Activated naive CD8-positive, alpha-beta T cell treated with anti-CD3 and anti-CD28 coated beads, Interleukin-2, amount 50 U/mL, for 24 hours (primary cell): Measurements from ENCODE around the gene PALM2AKAP2.

Source experiments
- ATAC-seq: fragments of 150-1000 bp; cut with Tn5 transposase; one replicate; pipeline ENCODE4 v1.10.0; 2021
- DNase-seq: peaks from one replicate; pipeline ENCODE4 v3.0.0; 2021
- H3K27ac Mint-ChIP-seq: one replicate; pipeline ENCODE4 v1.8.0; 2021; ENCODE audit warnings: mild to moderate bottlenecking, mixed read lengths
- H3K27me3 Mint-ChIP-seq: one replicate; pipeline ENCODE4 v1.8.0; 2021; ENCODE audit warnings: mixed read lengths
- H3K36me3 Mint-ChIP-seq: one replicate; pipeline ENCODE4 v1.8.0; 2021; ENCODE audit warnings: low read depth, mixed read lengths
- H3K4me1 Mint-ChIP-seq: one replicate; pipeline ENCODE4 v1.8.0; 2021; ENCODE audit warnings: mixed read lengths
- H3K4me3 Mint-ChIP-seq: one replicate; pipeline ENCODE4 v1.8.0; 2021; ENCODE audit warnings: mild to moderate bottlenecking, moderate library complexity, mixed read lengths
- H3K9me3 Mint-ChIP-seq: one replicate; pipeline ENCODE4 v1.8.0; 2021; ENCODE audit warnings: mixed read lengths

PALM2AKAP2 gene

GRCh38 chr9:109779711-109780452, at the start of gene PALM2AKAP2:
PALM2AKAP2 (plus strand) TSS chr9:109780198; CDS start chr9:109780489, 291 bp downstream.
- Mint-ChIP-seq H3K27ac (no peak within 1 kb of the TSS), H3K27me3 (peaks cover 28% of the 10 kb centered on the region)

GRCh38 chr9:109730228-109730627, 49.8 kb upstream of the PALM2AKAP2 start:
- Mint-ChIP-seq H3K9me3 (no peaks in the 10 kb centered on the region), H3K4me3 (no peak overlapping the region), H3K36me3 (no peaks in the 10 kb centered on the region), H3K27me3 (no peaks in the 10 kb centered on the region), H3K27ac (no peak overlapping the region), H3K4me1 (no peaks in the 10 kb centered on the region)
- DNase-seq (no peak), ATAC-seq (no peak)

More at GRCh38 chr9:109779711-109780452, at the start of gene PALM2AKAP2:
- ATAC-seq, result no peak
- Mint-ChIP-seq H3K4me3 (no peak within 1 kb of the TSS), H3K36me3 (no peaks in the 10 kb centered on the region), H3K4me1 (no peaks in the 10 kb centered on the region), H3K9me3 (no peaks in the 10 kb centered on the region)
- no peak for DNase-seq

- H3K27me3 Mint-ChIP-seq, result no peaks in the 10 kb centered on the region
- H3K4me3 Mint-ChIP-seq, result no peak overlapping the region
- no peak for ATAC-seq
- H3K4me1 Mint-ChIP-seq, result no peaks in the 10 kb centered on the region
- no peaks in the 10 kb centered on the region for H3K9me3 Mint-ChIP-seq
- no peak for DNase-seq
- H3K27ac Mint-ChIP-seq, result no peak overlapping the region
- no peaks in the 10 kb centered on the region for H3K36me3 Mint-ChIP-seq
Measured at GRCh38 chr9:109733690-109734089, 46.3 kb upstream of the PALM2AKAP2 start.

GRCh38 chr9:109734814-109735213, 45.2 kb upstream of the PALM2AKAP2 start:
- H3K4me1 Mint-ChIP-seq, result no peaks in the 10 kb centered on the region
- no peak for DNase-seq
- H3K27me3 Mint-ChIP-seq, result no peaks in the 10 kb centered on the region
- H3K36me3 Mint-ChIP-seq, result no peaks in the 10 kb centered on the region
- H3K4me3 Mint-ChIP-seq, result no peak overlapping the region
- no peaks in the 10 kb centered on the region for H3K9me3 Mint-ChIP-seq
- ATAC-seq, result no peak
- H3K27ac Mint-ChIP-seq, result no peak overlapping the region

GRCh38 chr9:109735801-109736200, 44.2 kb upstream of the PALM2AKAP2 start:
- no peaks in the 10 kb centered on the region for H3K9me3 Mint-ChIP-seq
- no peaks in the 10 kb centered on the region for H3K4me1 Mint-ChIP-seq
- no peak overlapping the region for H3K4me3 Mint-ChIP-seq
- H3K27me3 Mint-ChIP-seq, result no peaks in the 10 kb centered on the region
- ATAC-seq (no peak), DNase-seq (no peak)
- H3K27ac Mint-ChIP-seq, result no peak overlapping the region
- H3K36me3 Mint-ChIP-seq, result no peaks in the 10 kb centered on the region

- ATAC-seq (no peak), DNase-seq (no peak)
- Mint-ChIP-seq H3K36me3 (no peaks in the 10 kb centered on the region), H3K4me3 (no peak overlapping the region), H3K9me3 (no peaks in the 10 kb centered on the region), H3K27me3 (peaks cover 3% of the 10 kb centered on the region), H3K4me1 (no peaks in the 10 kb centered on the region), H3K27ac (no peak overlapping the region)
Measured at GRCh38 chr9:109737295-109737694, 42.7 kb upstream of the PALM2AKAP2 start.

- no peak overlapping the region for H3K4me3 Mint-ChIP-seq
- peaks cover 6% of the 10 kb centered on the region for H3K27me3 Mint-ChIP-seq
- no peak overlapping the region for H3K27ac Mint-ChIP-seq
- DNase-seq (no peak), ATAC-seq (no peak)
- no peaks in the 10 kb centered on the region for H3K4me1 Mint-ChIP-seq
- no peaks in the 10 kb centered on the region for H3K36me3 Mint-ChIP-seq
- H3K9me3 Mint-ChIP-seq, result no peaks in the 10 kb centered on the region
Measured at GRCh38 chr9:109739760-109740159, 40.2 kb upstream of the PALM2AKAP2 start.

- Mint-ChIP-seq H3K27ac (no peak overlapping the region), H3K27me3 (peaks cover 6% of the 10 kb centered on the region), H3K36me3 (no peaks in the 10 kb centered on the region), H3K4me3 (no peak overlapping the region), H3K9me3 (no peaks in the 10 kb centered on the region), H3K4me1 (no peaks in the 10 kb centered on the region)
- DNase-seq (no peak), ATAC-seq (no peak)
Measured at GRCh38 chr9:109742776-109743348, 37.1 kb upstream of the PALM2AKAP2 start.

- no peak for ATAC-seq
- Mint-ChIP-seq H3K4me1 (no peaks in the 10 kb centered on the region), H3K9me3 (no peaks in the 10 kb centered on the region), H3K27me3 (peaks cover 6% of the 10 kb centered on the region), H3K27ac (no peak overlapping the region), H3K36me3 (no peaks in the 10 kb centered on the region), H3K4me3 (no peak overlapping the region)
- no peak for DNase-seq
Measured at GRCh38 chr9:109743696-109744095, 36.3 kb upstream of the PALM2AKAP2 start.

- Mint-ChIP-seq H3K36me3 (no peaks in the 10 kb centered on the region), H3K27ac (no peak overlapping the region), H3K27me3 (peaks cover 6% of the 10 kb centered on the region)
Measured at GRCh38 chr9:109745335-109746283, 34.4 kb upstream of the PALM2AKAP2 start.

GRCh38 chr9:109751253-109751652, 28.7 kb upstream of the PALM2AKAP2 start:
- Mint-ChIP-seq H3K9me3 (no peaks in the 10 kb centered on the region), H3K27ac (no peak overlapping the region), H3K27me3 (peaks cover 3% of the 10 kb centered on the region), H3K36me3 (no peaks in the 10 kb centered on the region), H3K4me1 (no peaks in the 10 kb centered on the region), H3K4me3 (no peak overlapping the region)
- DNase-seq (no peak), ATAC-seq (no peak)

More at GRCh38 chr9:109745335-109746283, 34.4 kb upstream of the PALM2AKAP2 start:
- no peak for DNase-seq
- no peak for ATAC-seq
- no peak overlapping the region for H3K4me3 Mint-ChIP-seq
- no peaks in the 10 kb centered on the region for H3K9me3 Mint-ChIP-seq
- H3K4me1 Mint-ChIP-seq, result no peaks in the 10 kb centered on the region

GRCh38 chr9:109753308-109753707, 26.7 kb upstream of the PALM2AKAP2 start:
- H3K27ac Mint-ChIP-seq, result no peak overlapping the region
- no peaks in the 10 kb centered on the region for H3K9me3 Mint-ChIP-seq
- no peaks in the 10 kb centered on the region for H3K4me1 Mint-ChIP-seq
- peaks cover 3% of the 10 kb centered on the region for H3K27me3 Mint-ChIP-seq
- no peak for ATAC-seq
- no peak overlapping the region for H3K4me3 Mint-ChIP-seq
- H3K36me3 Mint-ChIP-seq, result no peaks in the 10 kb centered on the region
- DNase-seq, result no peak

- no peak for DNase-seq
- Mint-ChIP-seq H3K27me3 (peaks cover 5% of the 10 kb centered on the region), H3K27ac (no peak overlapping the region), H3K4me1 (no peaks in the 10 kb centered on the region), H3K36me3 (no peaks in the 10 kb centered on the region), H3K4me3 (no peak overlapping the region), H3K9me3 (no peaks in the 10 kb centered on the region)
- ATAC-seq, result no peak
Measured at GRCh38 chr9:109755040-109755439, 25.0 kb upstream of the PALM2AKAP2 start.

- H3K27ac Mint-ChIP-seq, result no peak overlapping the region
- H3K9me3 Mint-ChIP-seq, result no peaks in the 10 kb centered on the region
- DNase-seq, result no peak
- peaks cover 4% of the 10 kb centered on the region for H3K27me3 Mint-ChIP-seq
- H3K36me3 Mint-ChIP-seq, result no peaks in the 10 kb centered on the region
- ATAC-seq, result no peak
- no peaks in the 10 kb centered on the region for H3K4me1 Mint-ChIP-seq
- no peak overlapping the region for H3K4me3 Mint-ChIP-seq
Measured at GRCh38 chr9:109759589-109759988, 20.4 kb upstream of the PALM2AKAP2 start.
